Esophagus muscularis mucosa (tissue), 3 donors: ENCODE data around the gene RPL18A.

Source experiments
- CTCF ChIP-seq, 3 experiments: fragments of 200-600 bp in 2 of 3; fragments of 450-650 bp in 1 of 3; sonication (generic) in 2 of 3; IDR thresholded peaks; one replicate each; pipeline ENCODE4 v1.5.1; 2017 to 2019; ENCODE audit warnings: antibody characterized with exemption in 3 of 3, mild to moderate bottlenecking in 2 of 3, moderate library complexity in 1 of 3
- POLR2A ChIP-seq: fragments of 450-650 bp; IDR thresholded peaks from one replicate; pipeline ENCODE4 v1.6.1; 2017; ENCODE audit warnings: antibody characterized with exemption, moderate library complexity, mild to moderate bottlenecking, low read depth

- TF ChIP-seq CTCF (IDR thresholded peaks at IDR 0.05) (no peak), POLR2A (no peak)
Measured at GRCh38 chr19:17832443-17833208, 27.1 kb upstream of the RPL18A start.
